SU-DHL-6 (cell line): ENCODE data around the gene INPP5B.

ENCODE experiments used
- CTCF ChIP-seq: fragments of 200-600 bp; sonication (generic); IDR thresholded peaks from one replicate; pipeline ENCODE4 v1.5.1; 2017; ENCODE audit warnings: antibody characterized with exemption, mild to moderate bottlenecking, low read length, moderate library complexity; ENCODE audit not compliant: insufficient read depth, poor library complexity, severe bottlenecking
- EZH2phosphoT487 ChIP-seq: fragments of 200-600 bp; sonication (generic), shearing (Covaris generic); conservative IDR thresholded peaks from 2 replicates; pipeline ENCODE4 v1.6.1; 2018; ENCODE audit warnings: mild to moderate bottlenecking, antibody characterized with exemption, low read length, moderate library complexity, mixed read lengths

GRCh38 chr1:37926038-37926924 lies 20.6 kb downstream of the INPP5B start:
- TF ChIP-seq CTCF (no peak), EZH2phosphoT487 (no peak)
